ENCODE results near the gene PLAAT3.
"Not testable (repeated sequence)": the region's sequence is repeated elsewhere in the genome, so short reads cannot be mapped to it uniquely, and the experiment has no call there.

The PLAAT3 gene

GRCh38 chr11:63614136-63614671 is at the start of gene PLAAT3:
PLAAT3 (minus strand) TSS chr11:63614433; CDS start chr11:63614014, 419 bp downstream.
- DNase-seq, result peak; percentile 21

GRCh38 chr11:63663809-63664208 is 49.6 kb upstream of the PLAAT3 start:
- DNase-seq, result no peak

GRCh38 chr11:63660972-63661371 is 46.7 kb upstream of the PLAAT3 start:
- DNase-seq, result no peak

- no peak for DNase-seq
Observed at GRCh38 chr11:63652671-63653070, 38.4 kb upstream of the PLAAT3 start.

- DNase-seq, result no peak
Observed at GRCh38 chr11:63643205-63643604, 29.0 kb upstream of the PLAAT3 start.

- no peak for DNase-seq
Observed at GRCh38 chr11:63641727-63642126, 27.5 kb upstream of the PLAAT3 start.

GRCh38 chr11:63639199-63639832 is 25.1 kb upstream of the PLAAT3 start:
- DNase-seq, result no peak

GRCh38 chr11:63638436-63638835 is 24.2 kb upstream of the PLAAT3 start:
- DNase-seq, result not testable (repeated sequence)

GRCh38 chr11:63635762-63636465 is 21.7 kb upstream of the PLAAT3 start:
- DNase-seq, result peak; percentile 67

GRCh38 chr11:63629426-63629825 is 15.2 kb upstream of the PLAAT3 start:
- DNase-seq, result no peak

GRCh38 chr11:63623513-63624140 is 9.4 kb upstream of the PLAAT3 start:
- DNase-seq, result no peak

- DNase-seq, result no peak
Observed at GRCh38 chr11:63622323-63622722, 8.1 kb upstream of the PLAAT3 start.

- DNase-seq, result no peak
Observed at GRCh38 chr11:63621071-63621470, 6.8 kb upstream of the PLAAT3 start.

- DNase-seq, result no peak
Observed at GRCh38 chr11:63619967-63620366, 5.7 kb upstream of the PLAAT3 start.

GRCh38 chr11:63617686-63618085 is 3.5 kb upstream of the PLAAT3 start:
- not testable (repeated sequence) for DNase-seq

- DNase-seq, result no peak
Observed at GRCh38 chr11:63616953-63617352, 2.7 kb upstream of the PLAAT3 start.

- peak; percentile 37 for DNase-seq
Observed at GRCh38 chr11:63613517-63614135, 607 bp downstream of the PLAAT3 start.

- DNase-seq, result no peak
Observed at GRCh38 chr11:63612181-63612580, 2.1 kb downstream of the PLAAT3 start.

- no peak for DNase-seq
Observed at GRCh38 chr11:63611395-63611747, 2.9 kb downstream of the PLAAT3 start.

- DNase-seq, result no peak
Observed at GRCh38 chr11:63610604-63611394, 3.4 kb downstream of the PLAAT3 start.

- DNase-seq, result no peak
Observed at GRCh38 chr11:63609971-63610580, 4.2 kb downstream of the PLAAT3 start.

GRCh38 chr11:63609536-63609935 is 4.7 kb downstream of the PLAAT3 start:
- DNase-seq, result no peak
